Muscle layer of colon (tissue), 2 donors: ENCODE results near the gene HOXA1.
A peak's percentile ranks its signal among the peaks of the same experiment; 100 is the strongest.

Experiments
- H3K27ac ChIP-seq: one replicate; pipeline ENCODE4 v1.7.0; 2013; ENCODE audit warnings: low read depth, mild to moderate bottlenecking, low read length, moderate library complexity
- H3K27me3 ChIP-seq, 2 donors: one replicate each; pipeline ENCODE4 v1.7.0; 2013; ENCODE audit warnings: low read length in 2 of 2, mild to moderate bottlenecking in 2 of 2; ENCODE audit not compliant: insufficient read depth in 2 of 2, control insufficient read depth in 1 of 2
- H3K36me3 ChIP-seq: one replicate; pipeline ENCODE4 v1.7.0; 2013; ENCODE audit warnings: mild to moderate bottlenecking, low read length; ENCODE audit not compliant: insufficient read depth
- H3K4me1 ChIP-seq: one replicate; pipeline ENCODE4 v1.7.0; 2013; ENCODE audit warnings: mild to moderate bottlenecking, low read length; ENCODE audit not compliant: insufficient read depth
- H3K4me3 ChIP-seq, 2 donors: one replicate each; pipeline ENCODE4 v1.7.0; 2013; ENCODE audit warnings: low read length in 2 of 2, low read depth in 1 of 2, mild to moderate bottlenecking in 1 of 2, moderate library complexity in 1 of 2
- H3K9ac ChIP-seq: one replicate; pipeline ENCODE4 v1.7.0; 2013; ENCODE audit warnings: low read length
- H3K9me3 ChIP-seq: one replicate; pipeline ENCODE4 v1.7.0; 2013; ENCODE audit warnings: mild to moderate bottlenecking, low read length
- donor health status: abdominal sarcoma.
- donor health status: Adenocarcinoma of cecum.

The HOXA1 gene

DNA sequence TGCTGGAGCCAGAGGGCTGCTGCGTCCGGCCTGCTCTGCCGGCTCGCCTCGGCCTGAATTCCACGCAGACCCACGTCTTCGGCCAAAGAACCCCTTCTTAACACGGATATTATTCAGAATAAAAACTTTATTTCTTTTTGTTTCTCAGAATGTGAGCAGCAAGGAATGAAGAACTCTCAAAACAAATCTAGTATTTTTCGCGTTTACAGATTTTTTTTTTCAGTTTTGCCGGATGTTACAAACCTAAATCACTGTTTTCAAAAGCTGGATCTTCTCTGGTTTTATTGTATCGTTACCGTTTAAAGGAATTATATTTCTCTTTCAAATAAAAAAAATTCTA is 11.1 kb upstream of the HOXA1 start:
- Histone ChIP-seq H3K27me3 (no peaks in the 10 kb centered on the region), H3K4me1 (peaks cover 57% of the 10 kb centered on the region), H3K9ac (no peak overlapping the region), H3K9me3 (no peaks in the 10 kb centered on the region), H3K4me3 (peak overlapping the region in 1 of 2 donors; percentile 45), H3K27ac (peak overlapping the region; percentile 81), H3K36me3 (no peaks in the 10 kb centered on the region)

GRCh38 chr7:27106181-27106900 is 10.5 kb upstream of the HOXA1 start:
- H3K9me3 ChIP-seq: no peaks in the 10 kb centered on the region
- peaks cover 51% of the 10 kb centered on the region for H3K4me1 ChIP-seq
- no peaks in the 10 kb centered on the region for H3K36me3 ChIP-seq
- H3K27me3 ChIP-seq: no peaks in the 10 kb centered on the region
- H3K9ac ChIP-seq: peak overlapping the region; percentile 54
- peak overlapping the region; percentile 25 to 45 for H3K4me3 ChIP-seq
- H3K27ac ChIP-seq: peak overlapping the region; percentile 81

DNA sequence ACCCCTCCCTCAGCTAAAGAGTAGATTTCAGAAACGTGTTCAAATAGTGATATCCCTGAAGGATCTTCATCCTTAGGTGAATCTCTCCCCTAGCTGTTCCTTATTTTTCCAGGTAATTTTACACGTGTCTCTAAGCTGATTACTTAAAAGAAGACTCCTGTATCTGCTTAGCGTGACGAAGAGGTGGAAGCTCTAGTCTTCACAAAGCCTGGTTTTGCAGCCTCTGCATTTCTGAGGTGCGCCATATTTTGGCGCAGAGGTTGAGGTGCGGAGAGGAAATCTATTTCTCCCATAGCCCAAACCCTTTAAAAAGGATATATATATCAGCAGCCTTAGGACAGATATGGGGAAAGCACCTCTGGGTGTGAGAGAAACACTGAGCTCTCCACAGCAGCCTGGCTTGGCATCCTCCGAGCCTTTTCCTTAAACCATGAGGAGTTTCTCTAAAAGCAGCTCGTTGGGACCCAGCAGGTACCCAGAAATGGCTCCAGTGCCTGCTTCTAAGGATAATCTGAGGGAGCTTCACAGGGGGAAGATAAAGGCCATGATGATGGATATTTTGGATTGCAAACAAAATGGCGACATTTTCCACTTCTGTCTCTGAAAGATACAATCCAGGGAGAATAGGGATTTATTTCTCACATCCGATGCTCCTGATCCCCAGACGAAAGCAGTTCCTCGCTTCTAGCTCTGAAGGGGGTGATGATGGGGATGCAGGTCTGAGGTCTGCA is 9.7 kb upstream of the HOXA1 start:
- Histone ChIP-seq H3K27ac (peak overlapping the region; percentile 81), H3K4me3 (peak overlapping the region in 1 of 2 donors; percentile 45), H3K9ac (peak overlapping the region; percentile 54), H3K4me1 (peaks cover 49% of the 10 kb centered on the region), H3K9me3 (no peaks in the 10 kb centered on the region), H3K27me3 (no peaks in the 10 kb centered on the region), H3K36me3 (no peaks in the 10 kb centered on the region)

GRCh38 chr7:27104341-27105058 is 8.7 kb upstream of the HOXA1 start:
- Histone ChIP-seq H3K4me1 (peaks cover 49% of the 10 kb centered on the region), H3K9ac (peak overlapping the region; percentile 42), H3K9me3 (no peaks in the 10 kb centered on the region), H3K27me3 (no peaks in the 10 kb centered on the region), H3K27ac (peak overlapping the region; percentile 81), H3K36me3 (no peaks in the 10 kb centered on the region), H3K4me3 (peak overlapping the region in 1 of 2 donors; percentile 46)

DNA sequence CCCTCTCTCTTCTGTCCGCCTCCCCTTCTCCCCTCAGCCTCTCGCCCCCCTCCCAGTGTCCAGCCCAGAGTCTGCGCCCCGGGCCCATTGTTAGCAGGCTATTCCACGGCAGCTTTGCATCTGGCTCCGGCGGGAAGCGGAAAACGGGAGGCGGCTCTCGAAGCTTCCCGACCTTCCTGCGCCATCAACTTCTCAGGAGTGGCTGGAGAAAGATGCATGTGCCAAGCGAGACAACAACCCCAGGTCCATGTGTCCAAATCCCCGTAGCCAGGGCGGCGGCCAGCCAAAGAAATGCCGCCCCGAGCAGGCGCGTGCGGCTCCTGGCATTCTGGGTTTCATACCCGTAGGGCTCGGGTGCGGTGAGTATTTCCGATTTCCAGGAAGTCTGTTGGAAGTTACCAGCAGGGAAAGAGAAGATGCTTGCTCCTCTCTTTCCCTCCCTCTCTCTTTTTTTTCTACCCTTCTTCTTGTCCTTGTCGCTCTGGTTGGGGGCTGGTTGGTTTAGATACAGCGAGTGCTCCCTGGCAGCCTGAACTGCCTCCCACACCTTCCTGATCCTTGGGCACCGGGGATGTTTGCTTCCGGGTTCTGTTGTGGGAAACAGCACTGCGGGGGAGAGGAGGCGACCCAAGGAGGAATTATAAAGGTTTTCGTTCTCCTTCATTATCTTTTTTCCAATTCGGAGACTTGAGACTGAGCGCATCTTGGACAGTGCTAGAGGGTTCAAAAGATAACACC is 7.9 kb upstream of the HOXA1 start:
- Histone ChIP-seq H3K9me3 (no peaks in the 10 kb centered on the region), H3K4me3 (peak overlapping the region; percentile 30 to 46), H3K27ac (peak overlapping the region; percentile 81), H3K9ac (peak overlapping the region; percentile 42), H3K36me3 (no peaks in the 10 kb centered on the region), H3K27me3 (no peaks in the 10 kb centered on the region), H3K4me1 (peaks cover 45% of the 10 kb centered on the region)

DNA sequence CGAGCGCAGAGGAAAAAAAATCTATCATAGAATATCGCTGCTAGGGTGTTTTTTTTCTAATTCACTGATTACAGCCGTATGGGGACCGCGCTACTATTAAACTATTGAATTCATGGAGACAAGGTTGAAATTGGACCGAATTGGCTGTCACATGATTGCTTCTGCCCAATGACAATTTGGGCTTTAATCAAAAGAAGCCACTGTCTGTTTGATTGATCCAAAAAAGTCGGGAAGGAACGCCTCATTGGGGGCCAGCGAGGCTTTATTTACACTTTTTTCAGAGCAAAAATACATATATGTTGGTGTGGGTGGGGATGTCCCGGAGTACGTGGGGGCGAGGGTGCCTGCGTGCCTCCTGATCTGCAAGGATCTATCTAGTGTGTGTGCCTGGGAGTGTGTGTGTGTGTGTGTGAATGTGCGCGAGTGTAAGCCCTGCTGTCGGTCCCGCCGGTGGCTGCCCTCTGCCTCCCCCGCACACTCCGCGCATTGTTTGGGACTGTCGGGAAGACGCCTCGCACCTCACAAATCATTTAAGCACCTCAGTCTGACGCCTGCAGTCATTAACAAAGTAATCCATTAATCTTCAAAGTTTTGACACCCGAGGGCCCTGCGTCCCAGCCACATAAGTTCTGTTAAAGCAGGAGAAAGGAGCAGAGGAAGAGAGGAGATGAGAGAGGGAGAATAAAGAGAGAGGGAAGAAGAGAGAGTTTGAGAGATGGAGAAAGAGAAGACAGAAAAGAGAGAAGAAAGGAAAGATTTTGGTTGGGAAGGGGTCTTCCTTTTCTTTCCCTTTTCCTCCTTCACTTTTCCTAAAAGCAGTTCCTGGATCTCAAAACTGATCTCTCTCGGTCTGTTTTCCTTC is 7.0 kb upstream of the HOXA1 start, which contains the start of gene HOXA2:
TSS of gene HOXA2 (minus strand) at position 103 of the 862 bp plus-strand sequence. CDS start 183 bp downstream, outside the sequence.
- Histone ChIP-seq H3K9me3 (no peaks in the 10 kb centered on the region), H3K27me3 (no peaks in the 10 kb centered on the region), H3K27ac (peak within 1 kb of the TSS; percentile 81), H3K9ac (peak within 1 kb of the TSS; percentile 42), H3K4me1 (peaks cover 48% of the 10 kb centered on the region), H3K4me3 (peak within 1 kb of the TSS; percentile 34 to 53), H3K36me3 (no peaks in the 10 kb centered on the region)

- Histone ChIP-seq H3K4me3 (peak overlapping the region; percentile 34 to 53), H3K36me3 (no peaks in the 10 kb centered on the region), H3K9ac (peak overlapping the region; percentile 15), H3K9me3 (no peaks in the 10 kb centered on the region), H3K27me3 (no peaks in the 10 kb centered on the region), H3K4me1 (peaks cover 55% of the 10 kb centered on the region), H3K27ac (peak overlapping the region; percentile 81)
Observed at GRCh38 chr7:27101957-27102580, 6.3 kb upstream of the HOXA1 start.

GRCh38 chr7:27101171-27101956 is 5.6 kb upstream of the HOXA1 start:
- Histone ChIP-seq H3K9me3 (no peaks in the 10 kb centered on the region), H3K4me3 (peak overlapping the region; percentile 34 to 53), H3K9ac (peak overlapping the region; percentile 15), H3K4me1 (peaks cover 57% of the 10 kb centered on the region), H3K27me3 (no peaks in the 10 kb centered on the region), H3K27ac (peak overlapping the region; percentile 61), H3K36me3 (no peaks in the 10 kb centered on the region)

DNA sequence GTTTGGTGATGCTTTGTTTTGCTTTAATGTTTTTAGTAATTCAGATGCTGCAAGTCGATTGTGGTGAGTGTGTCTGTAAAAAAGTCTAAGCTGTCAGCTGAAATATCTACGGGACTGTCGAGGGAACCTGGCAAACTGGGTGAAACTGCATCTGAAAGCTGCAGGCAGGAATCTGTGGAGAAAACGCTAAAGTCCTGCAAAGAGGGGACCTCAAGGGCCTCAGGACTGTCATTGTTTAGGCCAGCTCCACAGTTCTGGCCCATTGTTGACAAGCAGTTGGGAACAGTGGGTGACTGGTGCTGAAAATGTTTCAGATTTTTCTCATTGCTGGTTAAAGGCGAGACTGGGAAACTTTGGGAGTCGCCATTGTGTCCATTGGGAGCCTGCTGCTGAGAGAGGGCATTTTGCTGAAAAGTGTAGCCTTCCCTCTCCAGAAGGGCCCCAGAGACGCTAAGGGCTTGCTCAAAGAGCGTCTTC is 4.9 kb upstream of the HOXA1 start:
- Histone ChIP-seq H3K4me3 (peak overlapping the region in 1 of 2 donors; percentile 53), H3K36me3 (no peaks in the 10 kb centered on the region), H3K9me3 (no peaks in the 10 kb centered on the region), H3K27me3 (no peaks in the 10 kb centered on the region), H3K4me1 (peaks cover 52% of the 10 kb centered on the region), H3K9ac (peak overlapping the region; percentile 15), H3K27ac (peak overlapping the region; percentile 61)
